Mucosa of rectum (tissue), 2 donors: ENCODE measurements around the gene CKM.

Experiments
- H3K27ac ChIP-seq, 2 donors: one replicate each; pipeline ENCODE4 v1.7.0; 2013; ENCODE audit warnings: inconsistent platforms in 2 of 2, low read depth in 2 of 2, low read length in 2 of 2
- H3K27me3 ChIP-seq, 2 donors: one replicate each; pipeline ENCODE4 v1.7.0; 2013; ENCODE audit warnings: low read length in 2 of 2; ENCODE audit not compliant: control insufficient read depth in 2 of 2, insufficient read depth in 2 of 2
- H3K36me3 ChIP-seq, 2 donors: one replicate each; pipeline ENCODE4 v1.7.0; 2013; ENCODE audit warnings: low read length in 2 of 2; ENCODE audit not compliant: control insufficient read depth in 2 of 2, insufficient read depth in 2 of 2
- H3K4me1 ChIP-seq, 2 donors: one replicate each; pipeline ENCODE4 v1.7.0; 2013; ENCODE audit warnings: low read length in 2 of 2, mild to moderate bottlenecking in 1 of 2; ENCODE audit not compliant: control insufficient read depth in 2 of 2, insufficient read depth in 2 of 2
- H3K4me3 ChIP-seq, 2 donors: one replicate each; pipeline ENCODE4 v1.7.0; 2013; ENCODE audit warnings: low read length in 2 of 2
- H3K9ac ChIP-seq, 2 donors: one replicate each; pipeline ENCODE4 v1.7.0; 2013; ENCODE audit warnings: low read length in 2 of 2, low read depth in 1 of 2, mild to moderate bottlenecking in 1 of 2
- H3K9me3 ChIP-seq, 2 donors: one replicate each; pipeline ENCODE4 v1.7.0; 2013; ENCODE audit warnings: low read length in 2 of 2; ENCODE audit not compliant: control insufficient read depth in 2 of 2
- donor health status: healthy.
- donor health status: Normal muscosa, but diverticular disease.

CKM gene

DNA sequence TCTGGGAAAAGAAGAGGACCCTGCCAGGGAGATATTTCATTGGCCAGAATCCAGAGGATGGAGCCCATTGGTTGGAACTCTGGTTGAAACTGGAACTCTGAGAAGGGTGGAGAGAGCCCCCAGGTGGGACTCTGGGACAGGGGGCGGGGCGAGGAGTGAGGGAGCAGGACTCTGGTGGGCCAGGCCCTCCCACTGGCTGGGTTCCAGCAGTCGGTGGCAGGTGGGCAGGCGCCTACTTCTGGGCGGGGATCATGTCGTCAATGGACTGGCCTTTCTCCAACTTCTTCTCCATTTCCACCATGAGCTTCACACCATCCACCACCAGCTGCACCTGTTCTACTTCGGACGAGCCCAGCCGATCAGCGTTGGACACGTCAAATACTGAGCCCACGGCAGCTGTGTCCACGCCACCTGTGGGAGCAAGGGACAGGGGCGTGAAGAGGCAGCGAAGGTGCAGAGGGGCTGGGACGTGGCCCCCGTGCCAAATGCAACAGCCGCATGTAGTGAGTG lies 16.1 kb downstream of the CKM start:
- H3K36me3 ChIP-seq: no peaks in the 10 kb centered on the region
- no peak overlapping the region for H3K9ac ChIP-seq
- no peaks in the 10 kb centered on the region for H3K4me1 ChIP-seq
- H3K9me3 ChIP-seq: no peaks in the 10 kb centered on the region
- no peak overlapping the region for H3K4me3 ChIP-seq
- H3K27ac ChIP-seq: no peak overlapping the region
- H3K27me3 ChIP-seq: no peaks in the 10 kb centered on the region

DNA sequence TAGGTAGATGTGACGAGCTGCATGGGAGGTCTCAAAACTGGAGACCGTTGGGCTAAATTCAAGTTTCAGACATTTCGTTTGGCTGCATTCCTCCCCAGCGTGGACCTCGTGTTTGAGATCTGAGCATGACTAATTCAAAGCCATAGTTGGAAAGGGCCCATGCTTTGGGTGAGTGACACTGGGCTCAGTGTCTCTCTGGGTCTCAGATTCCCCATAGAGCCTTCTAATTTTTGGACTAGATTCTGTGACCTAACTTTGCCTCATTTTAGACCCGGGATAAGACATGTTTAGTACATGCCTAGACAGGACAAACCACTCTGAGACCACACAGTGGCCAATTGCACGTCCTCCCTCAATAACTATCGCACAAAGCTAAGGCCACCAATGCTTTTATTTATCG lies 16.6 kb downstream of the CKM start:
- Histone ChIP-seq H3K4me3 (no peak overlapping the region), H3K4me1 (no peaks in the 10 kb centered on the region), H3K9ac (no peak overlapping the region), H3K27ac (no peak overlapping the region), H3K36me3 (no peaks in the 10 kb centered on the region), H3K27me3 (no peaks in the 10 kb centered on the region), H3K9me3 (no peaks in the 10 kb centered on the region)

DNA sequence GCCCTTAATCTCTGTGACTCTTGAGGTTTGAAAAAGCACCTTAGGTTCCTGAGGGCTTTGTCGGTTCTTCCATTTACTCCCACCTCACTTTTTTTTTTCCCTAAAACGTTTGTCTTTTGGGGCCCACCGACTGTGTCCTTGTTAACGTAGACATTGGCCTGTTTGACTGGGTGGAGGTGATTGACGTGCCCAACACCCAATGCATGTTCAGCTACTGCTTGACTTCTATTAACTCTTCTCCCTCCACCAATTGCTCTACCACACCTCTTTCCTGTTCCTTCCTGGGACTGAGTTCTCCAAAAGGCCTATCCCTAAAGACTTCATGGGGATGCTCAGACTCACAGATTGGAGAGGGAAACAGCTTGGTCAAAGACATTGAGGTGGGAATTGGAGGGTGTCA lies 17.3 kb downstream of the CKM start:
- H3K9me3 ChIP-seq: no peaks in the 10 kb centered on the region
- H3K4me3 ChIP-seq: no peak overlapping the region
- no peaks in the 10 kb centered on the region for H3K27me3 ChIP-seq
- no peaks in the 10 kb centered on the region for H3K36me3 ChIP-seq
- H3K4me1 ChIP-seq: no peaks in the 10 kb centered on the region
- H3K27ac ChIP-seq: no peak overlapping the region
- no peak overlapping the region for H3K9ac ChIP-seq

DNA sequence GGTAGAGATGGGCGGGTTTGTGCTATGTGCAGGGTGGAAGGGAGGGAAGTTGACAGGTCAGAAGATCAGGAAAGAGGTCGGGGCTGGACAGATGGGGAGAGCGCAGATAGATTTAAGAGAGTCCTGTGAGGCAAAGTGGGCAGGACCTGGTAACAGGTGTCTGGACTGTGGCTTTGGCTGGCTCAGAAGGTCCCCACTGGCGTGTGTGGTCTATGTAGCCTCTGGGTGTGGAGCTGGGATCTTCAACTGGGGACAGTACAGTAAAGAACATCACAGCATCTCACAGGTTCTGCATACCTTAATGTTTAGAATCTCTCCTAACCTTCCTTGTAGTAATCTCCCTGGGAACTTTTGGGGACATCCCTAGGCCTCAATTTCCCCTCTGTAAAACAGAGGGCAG lies 17.7 kb downstream of the CKM start:
- Histone ChIP-seq H3K9me3 (no peaks in the 10 kb centered on the region), H3K27ac (no peak overlapping the region), H3K27me3 (no peaks in the 10 kb centered on the region), H3K4me3 (no peak overlapping the region), H3K9ac (no peak overlapping the region), H3K4me1 (no peaks in the 10 kb centered on the region), H3K36me3 (no peaks in the 10 kb centered on the region)

DNA sequence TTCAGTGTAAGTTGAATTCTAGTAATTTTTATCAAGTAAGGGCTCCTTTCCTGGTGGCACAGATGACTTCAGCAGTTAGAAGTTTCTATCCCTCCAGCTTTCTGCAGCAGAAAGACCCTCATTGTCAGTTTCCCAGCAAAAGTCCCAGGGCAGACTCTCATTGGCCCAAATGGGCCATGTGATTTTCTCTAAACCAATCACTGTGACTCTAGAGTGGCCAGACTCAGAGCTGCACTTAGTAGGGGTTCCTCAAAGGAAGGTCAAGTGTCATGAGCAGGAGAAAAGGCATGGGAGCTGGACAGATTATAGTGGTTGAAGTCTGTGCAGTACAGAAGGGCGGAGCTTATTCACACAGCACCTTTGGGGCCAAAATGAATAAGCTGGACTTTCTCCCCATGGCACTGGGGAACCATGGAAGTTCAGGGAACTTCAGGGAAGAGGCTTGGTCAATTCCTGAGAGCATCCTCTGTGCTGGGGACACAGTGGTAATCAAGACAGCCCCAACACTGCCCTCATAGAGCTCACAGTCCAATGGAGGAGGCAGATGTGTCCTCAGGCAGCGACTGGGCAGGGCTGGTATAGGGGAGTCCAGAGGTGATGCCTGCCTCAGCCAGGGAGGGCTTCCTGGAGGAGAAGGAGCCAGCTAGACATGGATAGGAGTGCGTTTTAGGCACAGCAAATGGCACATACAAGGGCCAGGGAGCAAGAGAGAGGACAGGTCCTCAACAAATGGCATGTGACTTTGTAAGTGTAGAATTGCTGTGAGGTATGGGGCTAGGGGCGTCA lies 18.3 kb downstream of the CKM start:
- Histone ChIP-seq H3K27ac (no peak overlapping the region), H3K4me1 (no peaks in the 10 kb centered on the region), H3K36me3 (no peaks in the 10 kb centered on the region), H3K27me3 (no peaks in the 10 kb centered on the region), H3K9ac (no peak overlapping the region), H3K9me3 (no peaks in the 10 kb centered on the region), H3K4me3 (no peak overlapping the region)

DNA sequence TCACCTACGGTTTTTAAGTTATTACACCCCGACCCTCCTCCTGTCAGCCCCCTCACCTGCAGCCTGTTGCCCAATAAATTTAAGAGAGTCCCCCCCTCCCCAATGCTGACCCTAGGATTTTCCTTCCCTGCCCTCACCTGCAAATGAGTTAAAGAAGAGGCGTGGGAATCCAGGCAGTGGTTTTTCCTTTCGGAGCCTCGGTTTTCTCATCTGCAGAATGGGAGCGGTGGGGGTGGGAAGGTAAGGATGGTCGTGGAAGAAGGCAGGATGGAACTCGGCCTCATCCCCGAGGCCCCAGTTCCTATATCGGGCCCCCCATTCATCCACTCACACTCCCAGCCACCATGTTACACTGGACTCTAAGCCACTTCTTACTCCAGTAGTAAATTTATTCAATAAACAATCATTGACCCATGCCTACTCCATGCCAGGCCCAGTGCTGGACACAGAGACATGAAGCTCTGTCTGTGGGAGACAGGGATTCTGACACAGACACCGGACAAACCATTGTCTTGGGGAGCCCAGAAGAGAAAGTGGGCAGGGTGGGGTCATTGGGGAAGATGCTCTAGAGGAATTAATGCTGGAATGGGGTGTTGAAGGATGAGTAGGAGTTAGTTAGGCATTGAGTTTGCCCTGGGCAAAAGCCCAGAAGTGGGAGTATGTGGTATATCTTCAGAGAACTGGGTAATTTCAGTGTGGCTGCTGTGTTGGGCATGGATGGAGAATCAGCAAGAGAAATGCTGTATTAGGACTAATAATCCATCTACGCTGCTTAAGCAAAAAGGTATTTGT lies 19.2 kb downstream of the CKM start:
- H3K4me3 ChIP-seq: no peak overlapping the region
- no peaks in the 10 kb centered on the region for H3K4me1 ChIP-seq
- no peak overlapping the region for H3K27ac ChIP-seq
- H3K9ac ChIP-seq: no peak overlapping the region
- no peaks in the 10 kb centered on the region for H3K27me3 ChIP-seq
- H3K36me3 ChIP-seq: no peaks in the 10 kb centered on the region
- H3K9me3 ChIP-seq: no peaks in the 10 kb centered on the region

DNA sequence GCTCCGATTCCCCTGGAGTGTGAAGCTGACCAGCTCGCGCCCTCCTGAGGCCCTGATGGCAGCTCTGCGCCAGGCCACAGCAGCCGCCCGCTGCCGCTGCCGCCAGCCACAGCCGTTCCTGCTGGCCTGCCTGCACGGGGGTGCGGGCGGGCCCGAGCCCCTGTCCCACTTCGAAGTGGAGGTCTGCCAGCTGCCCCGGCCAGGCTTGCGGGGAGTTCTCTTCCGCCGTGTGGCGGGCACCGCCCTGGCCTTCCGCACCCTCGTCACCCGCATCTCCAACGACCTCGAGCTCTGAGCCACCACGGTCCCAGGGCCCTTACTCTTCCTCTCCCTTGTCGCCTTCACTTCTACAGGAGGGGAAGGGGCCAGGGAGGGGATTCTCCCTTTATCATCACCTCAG lies 20.3 kb downstream of the CKM start:
- H3K27me3 ChIP-seq: no peaks in the 10 kb centered on the region
- peaks cover 0 to 2% of the 10 kb centered on the region in 2 donors for H3K36me3 ChIP-seq

DNA sequence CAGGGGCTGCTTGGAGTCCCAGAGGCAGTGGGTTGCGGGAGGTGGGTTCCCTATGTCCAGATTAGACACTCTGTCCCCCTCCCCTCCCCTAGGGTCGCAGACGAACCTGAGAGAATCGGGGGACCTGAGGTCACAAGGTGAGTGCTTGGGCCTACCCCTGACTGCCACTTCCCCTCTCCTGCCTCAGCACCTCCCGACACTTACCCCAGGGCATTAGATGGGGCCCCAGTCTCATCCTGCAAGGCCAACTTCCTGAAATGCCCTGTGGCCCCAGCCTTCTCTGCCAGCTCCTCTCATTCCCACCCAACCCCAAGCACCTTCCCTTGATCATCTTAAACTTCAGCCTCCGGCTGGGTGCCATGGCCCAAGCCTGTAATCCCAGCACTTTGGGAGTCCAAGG lies 23.0 kb downstream of the CKM start:
- no peaks in the 10 kb centered on the region for H3K27me3 ChIP-seq
- H3K27ac ChIP-seq: no peak overlapping the region
- no peak overlapping the region for H3K4me3 ChIP-seq
- peaks cover 0 to 7% of the 10 kb centered on the region in 2 donors for H3K36me3 ChIP-seq
- no peaks in the 10 kb centered on the region for H3K4me1 ChIP-seq
- no peaks in the 10 kb centered on the region for H3K9me3 ChIP-seq
- H3K9ac ChIP-seq: no peak overlapping the region

More for the DNA sequence above, 20.3 kb downstream of the CKM start:
- Histone ChIP-seq H3K27ac (no peak overlapping the region), H3K4me3 (no peak overlapping the region), H3K4me1 (no peaks in the 10 kb centered on the region), H3K9ac (no peak overlapping the region), H3K9me3 (no peaks in the 10 kb centered on the region)

DNA sequence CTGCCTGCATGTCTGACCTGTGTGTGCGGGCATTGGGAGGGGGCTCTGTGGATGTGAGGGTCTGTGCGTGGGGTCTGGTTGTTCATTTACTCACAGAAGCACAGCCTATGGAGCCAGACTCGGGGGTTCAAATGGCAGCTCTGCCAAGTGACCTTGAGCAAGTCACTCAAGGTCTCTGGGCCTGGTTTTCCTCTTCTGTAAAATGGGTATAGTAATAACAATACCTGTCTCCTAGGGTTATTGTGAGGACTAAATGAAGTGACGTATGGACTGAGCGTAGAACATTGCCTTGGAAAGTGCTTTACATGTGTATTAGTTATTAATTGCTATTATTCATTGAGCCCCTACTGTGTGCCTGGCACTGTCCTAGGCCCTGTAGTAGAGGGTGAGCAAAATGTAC lies 24.4 kb downstream of the CKM start:
- H3K9me3 ChIP-seq: no peaks in the 10 kb centered on the region
- no peaks in the 10 kb centered on the region for H3K4me1 ChIP-seq
- peaks cover 0 to 7% of the 10 kb centered on the region in 2 donors for H3K36me3 ChIP-seq
- H3K27me3 ChIP-seq: no peaks in the 10 kb centered on the region
- no peak overlapping the region for H3K27ac ChIP-seq
- H3K4me3 ChIP-seq: no peak overlapping the region
- no peak overlapping the region for H3K9ac ChIP-seq

DNA sequence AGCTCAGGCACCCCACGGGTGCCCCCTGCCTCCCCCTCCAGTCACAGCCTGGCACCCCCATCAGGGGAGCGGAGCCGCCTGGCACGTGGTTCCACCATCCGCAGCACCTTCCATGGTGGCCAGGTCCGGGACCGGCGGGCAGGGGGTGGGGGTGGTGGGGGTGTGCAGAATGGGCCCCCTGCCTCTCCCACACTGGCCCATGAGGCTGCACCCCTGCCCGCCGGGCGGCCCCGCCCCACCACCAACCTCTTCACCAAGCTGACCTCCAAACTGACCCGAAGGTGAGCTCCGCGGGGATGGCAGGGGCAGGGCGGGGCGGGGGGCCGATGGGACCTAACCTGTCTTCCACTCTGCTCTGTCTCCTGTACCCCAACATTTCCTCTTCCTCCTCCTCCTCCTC lies 25.0 kb downstream of the CKM start:
- Histone ChIP-seq H3K4me3 (no peak overlapping the region), H3K9me3 (no peaks in the 10 kb centered on the region), H3K27me3 (no peaks in the 10 kb centered on the region), H3K9ac (no peak overlapping the region), H3K36me3 (peaks cover 0 to 7% of the 10 kb centered on the region in 2 donors), H3K27ac (no peak overlapping the region), H3K4me1 (no peaks in the 10 kb centered on the region)
